Measurements from ENCODE around the gene ZNF839. TPM values are rescaled to one million over a fixed set of nuclear protein-coding genes. Genes with fewer than 3 reads are reported as not detected.

ZNF839 gene
- total RNA-seq, 4 donors from 2014 or later = 7.6 to 12.5 (median 9.5) TPM

- WGBS = 85% methylated on average over 9 of the region's 9 CpGs
- H3K36me3 ChIP-seq = peaks cover 0 to 24% (median 2%) of the 10 kb centered on the region in 4 donors
- no peaks in the 10 kb centered on the region for H3K27me3 ChIP-seq
- H3K4me3 ChIP-seq = no peak overlapping the region
- no peaks in the 10 kb centered on the region for H3K9me3 ChIP-seq
- peaks cover 5 to 23% (median 21%) of the 10 kb centered on the region in 4 donors for H3K4me1 ChIP-seq
- intact Hi-C loops (cut with DNase I) = no loop called here
- no peak for DNase-seq (ENCODE audit: extremely low spot score)
- TF ChIP-seq CTCF (IDR thresholded peaks at IDR 0.05) = no peak
- no peak for TF ChIP-seq POLR2A (IDR thresholded peaks at IDR 0.05; ENCODE audit: low read depth)
- TF ChIP-seq EP300 (IDR thresholded peaks at IDR 0.05) = no peak
- TF ChIP-seq POLR2AphosphoS5 (IDR thresholded peaks at IDR 0.05) = no peak
- no peak overlapping the region for H3K27ac ChIP-seq (replicated peaks in 1 of 4)
These were observed 36.6 kb upstream of the ZNF839 start for GRCh38 chr14:102282751-102283465.

- Histone ChIP-seq H3K27ac (replicated peaks in 1 of 4) (no peak overlapping the region), H3K27me3 (no peaks in the 10 kb centered on the region), H3K4me1 (peaks cover 2 to 16% (median 13%) of the 10 kb centered on the region in 4 donors), H3K36me3 (peaks cover 0 to 28% (median 2%) of the 10 kb centered on the region in 4 donors), H3K9me3 (no peaks in the 10 kb centered on the region), H3K4me3 (no peak overlapping the region)
- TF ChIP-seq POLR2A (IDR thresholded peaks at IDR 0.05; ENCODE audit: low read depth) = no peak
- no peak for TF ChIP-seq CTCF (IDR thresholded peaks at IDR 0.05)
- TF ChIP-seq EP300 (IDR thresholded peaks at IDR 0.05) = no peak
- TF ChIP-seq POLR2AphosphoS5 (IDR thresholded peaks at IDR 0.05) = no peak
- 53% methylated on average over 2 of the region's 2 CpGs for WGBS
- DNase-seq (ENCODE audit: extremely low spot score) = no peak
- intact Hi-C loops (cut with DNase I) = no loop called here
These were observed 35.9 kb upstream of the ZNF839 start for GRCh38 chr14:102283631-102284129.

- Histone ChIP-seq H3K36me3 (peaks cover 0 to 25% (median 2%) of the 10 kb centered on the region in 4 donors), H3K9me3 (no peaks in the 10 kb centered on the region), H3K4me3 (no peak overlapping the region), H3K27ac (replicated peaks in 1 of 4) (no peak overlapping the region), H3K4me1 (peaks cover 0 to 1% (median under 1%) of the 10 kb centered on the region in 4 donors), H3K27me3 (no peaks in the 10 kb centered on the region)
- no peak for DNase-seq (ENCODE audit: extremely low spot score)
- TF ChIP-seq POLR2AphosphoS5 (IDR thresholded peaks at IDR 0.05) (no peak), POLR2A (IDR thresholded peaks at IDR 0.05; ENCODE audit: low read depth) (no peak), EP300 (IDR thresholded peaks at IDR 0.05) (no peak)
- intact Hi-C loops (cut with DNase I) = no loop called here
- WGBS = 100% methylated on average over 2 of the region's 2 CpGs
These were observed 34.4 kb upstream of the ZNF839 start for GRCh38 chr14:102285106-102285505.

GRCh38 chr14:102288139-102288538 lies 31.4 kb upstream of the ZNF839 start:
- H3K27ac ChIP-seq (replicated peaks in 1 of 4) = no peak overlapping the region
- intact Hi-C loops (cut with DNase I) = no loop called here
- no peaks in the 10 kb centered on the region for H3K27me3 ChIP-seq
- H3K4me3 ChIP-seq = no peak overlapping the region
- H3K4me1 ChIP-seq = peaks cover 0 to 6% (median 0%) of the 10 kb centered on the region in 4 donors
- no peak for DNase-seq (ENCODE audit: extremely low spot score)
- 98% methylated on average over 2 of the region's 2 CpGs for WGBS
- H3K9me3 ChIP-seq = no peaks in the 10 kb centered on the region
- H3K36me3 ChIP-seq = peaks cover 0 to 4% (median 0%) of the 10 kb centered on the region in 4 donors
- no peak for TF ChIP-seq EP300 (IDR thresholded peaks at IDR 0.05)
- no peak for TF ChIP-seq POLR2A (IDR thresholded peaks at IDR 0.05; ENCODE audit: low read depth)
- TF ChIP-seq POLR2AphosphoS5 (IDR thresholded peaks at IDR 0.05) = no peak
- no peak for TF ChIP-seq CTCF (IDR thresholded peaks at IDR 0.05)

- Histone ChIP-seq H3K27me3 (no peaks in the 10 kb centered on the region), H3K27ac (replicated peaks in 1 of 4) (no peak overlapping the region), H3K4me3 (no peak overlapping the region), H3K9me3 (no peaks in the 10 kb centered on the region), H3K36me3 (peaks cover 0 to 4% (median 0%) of the 10 kb centered on the region in 4 donors), H3K4me1 (peaks cover 12 to 25% (median 19%) of the 10 kb centered on the region in 4 donors)
- TF ChIP-seq POLR2A (IDR thresholded peaks at IDR 0.05; ENCODE audit: low read depth) = no peak
- TF ChIP-seq POLR2AphosphoS5 (IDR thresholded peaks at IDR 0.05) = no peak
- no peak for TF ChIP-seq EP300 (IDR thresholded peaks at IDR 0.05)
- no peak for TF ChIP-seq CTCF (IDR thresholded peaks at IDR 0.05)
- intact Hi-C loops (cut with DNase I) = no loop called here
- 100% methylated on average over 1 of the region's 1 CpG for WGBS
- DNase-seq (ENCODE audit: extremely low spot score) = no peak
These were observed 27.1 kb upstream of the ZNF839 start for GRCh38 chr14:102292441-102292840.
